Right cardiac atrium (tissue), 5 donors: Measurements from ENCODE around the gene PLCG2. TPM values are rescaled to one million over a fixed set of nuclear protein-coding genes. Genes with fewer than 3 reads are reported as not detected.
"Not testable (repeated sequence)": the region's sequence is repeated elsewhere in the genome, so short reads cannot be mapped to it uniquely, and the experiment has no call there.

Source experiments
- ATAC-seq, 2 donors: fragments of 200-7000 bp; cut with Tn5 transposase; one replicate each; pipeline versions ENCODE4 v1.8.0 to v1.9.1; 2020; ENCODE audit warnings: moderate library complexity in 2 of 2, mild to moderate bottlenecking in 1 of 2
- DNase-seq, 3 donors: peaks; one replicate each; pipeline ENCODE4 v3.0.0-alpha.2; 2020
- H3K27ac ChIP-seq: one replicate; pipeline ENCODE4 v1.5.1; 2013; ENCODE audit warnings: mild to moderate bottlenecking, low read length, control low read depth, moderate library complexity
- H3K27me3 ChIP-seq: one replicate; pipeline ENCODE4 v1.6.1; 2013; ENCODE audit not compliant: control insufficient read depth, insufficient read depth
- H3K4me1 ChIP-seq: one replicate; pipeline ENCODE4 v1.6.1; 2013; ENCODE audit warnings: low read length; ENCODE audit not compliant: control insufficient read depth, insufficient read depth
- H3K4me3 ChIP-seq: one replicate; pipeline ENCODE4 v1.5.1; 2013; ENCODE audit warnings: low read length, control low read depth
- H3K9me3 ChIP-seq: one replicate; pipeline ENCODE4 v1.6.1; 2013; ENCODE audit warnings: low read length; ENCODE audit not compliant: control insufficient read depth
- WGBS: extraction: QIAGEN DNeasy Blood & Tissue Kit; methylation state at CpG from one replicate; pipeline ENCODE4 v1.1.7; 2013; 5-methylcytosine and 5-hydroxymethylcytosine counted together
- intact Hi-C, 4 donors: fragments of 100-400 bp; cut with DNase I; formaldehyde crosslinking; loops; one replicate each; pipeline versions ENCODE4 v1.11.0 to v1.14.0; 2022 to 2023
- polyA plus RNA-seq: library from polyadenylated mRNA; stranded (reverse); fragments of 200-250 nt; gene quantifications from one replicate; pipeline ENCODE4 v1.2.3, GENCODE V29; 2013
- total RNA-seq, 4 donors: library from RNA; stranded (reverse); fragmentation: NEBNext Ultra II Directional; extraction: Animal tissue kit (Norgen Biotek cat#: 25700); gene quantifications; one replicate each; pipeline ENCODE4 v1.2.1, GENCODE V29; 2021
- donor health status: healthy with polysubstance abuse.
- donor health status: DM: no; HTN: yes; CAD: no.
- donor health status: DM: no; HTN: no; CAD: no.
- donor health status: DM: no; HTN: yes; CAD: no; lungs with severe emphysema.
- donor health status: DM: yes; HTN: yes; CAD: no.

PLCG2 gene
- total and polyA plus RNA-seq, 5 donors = 4.3 to 18.3 (median 9.7) TPM

DNA sequence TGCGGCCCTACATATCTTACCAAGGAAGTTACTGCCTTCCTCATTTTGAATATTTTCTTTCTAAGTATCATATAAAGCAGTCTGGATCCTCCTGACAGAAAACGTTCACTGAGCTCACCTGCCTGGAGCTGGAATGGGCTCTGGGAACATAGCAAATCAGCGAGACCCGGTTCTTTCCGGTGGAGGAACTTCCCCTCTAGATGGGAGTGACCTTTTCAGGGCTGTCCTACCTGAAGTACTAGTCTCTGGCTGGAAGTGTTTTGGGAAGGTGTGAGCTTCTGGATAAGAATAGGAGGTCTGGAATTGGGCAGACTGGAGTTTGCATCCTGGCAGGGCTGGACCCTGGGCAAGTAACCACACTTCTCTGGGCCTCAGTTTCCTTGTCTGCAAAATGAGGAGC lies 152.8 kb downstream of the PLCG2 start:
- no peak for ATAC-seq
- WGBS = 87% methylated on average over 5 of the region's 5 CpGs
- no peaks in the 10 kb centered on the region for H3K27me3 ChIP-seq
- H3K4me3 ChIP-seq = no peak overlapping the region
- H3K4me1 ChIP-seq = no peaks in the 10 kb centered on the region
- intact Hi-C loops = no loop called here
- H3K9me3 ChIP-seq = no peaks in the 10 kb centered on the region
- H3K27ac ChIP-seq = no peak overlapping the region
- DNase-seq = no peak

DNA sequence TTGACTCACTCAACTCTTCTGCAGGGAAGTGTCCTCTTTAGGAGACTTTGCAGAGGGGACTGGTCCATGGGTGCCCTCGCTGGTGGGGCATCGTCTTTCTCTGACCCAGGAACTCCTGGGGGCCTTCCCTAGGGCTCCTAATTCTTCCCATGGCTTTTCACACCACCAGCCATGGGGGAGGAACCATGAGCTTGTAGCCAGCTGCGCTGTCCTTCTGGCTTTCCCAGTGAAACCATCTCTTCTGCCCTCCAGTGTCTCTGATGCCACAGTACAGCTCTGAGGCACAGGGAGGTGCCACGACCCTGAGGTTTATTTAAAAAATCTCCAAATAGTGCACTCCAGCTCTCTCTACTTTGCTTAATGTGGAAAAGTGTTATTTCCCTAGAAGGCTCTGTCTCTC lies 153.6 kb downstream of the PLCG2 start:
- DNase-seq = no peak
- intact Hi-C loops = no loop called here
- peak in 1 of 2 donors; percentile 34 for ATAC-seq
- H3K4me1 ChIP-seq = no peaks in the 10 kb centered on the region
- H3K27ac ChIP-seq = no peak overlapping the region
- no peak overlapping the region for H3K4me3 ChIP-seq
- no peaks in the 10 kb centered on the region for H3K27me3 ChIP-seq
- 85% methylated on average over 4 of the region's 4 CpGs for WGBS
- no peaks in the 10 kb centered on the region for H3K9me3 ChIP-seq

DNA sequence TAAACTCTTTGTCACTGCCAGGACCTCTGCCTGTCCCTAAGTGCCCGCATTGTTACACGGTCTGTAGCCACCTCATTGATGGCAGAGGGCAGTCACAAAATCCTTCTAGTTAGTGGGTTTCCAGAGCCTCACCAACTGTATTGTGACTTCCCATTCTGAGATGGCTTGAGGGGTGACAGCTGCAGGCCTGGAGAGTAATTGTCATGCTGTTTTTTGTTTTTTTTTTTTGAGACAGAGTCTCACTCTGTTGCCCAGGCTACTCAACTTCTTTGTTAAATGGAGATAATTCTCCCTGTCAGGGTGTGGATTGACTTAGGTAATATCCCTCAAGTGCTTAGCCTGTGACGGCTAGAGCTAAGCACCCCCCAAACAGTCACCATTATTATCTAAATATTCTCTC lies 154.3 kb downstream of the PLCG2 start:
- H3K27me3 ChIP-seq = no peaks in the 10 kb centered on the region
- WGBS = 90% methylated on average over 3 of the region's 3 CpGs
- H3K4me1 ChIP-seq = no peaks in the 10 kb centered on the region
- intact Hi-C loops = no loop called here
- no peak overlapping the region for H3K4me3 ChIP-seq
- DNase-seq (no peak), ATAC-seq (no peak)
- no peaks in the 10 kb centered on the region for H3K9me3 ChIP-seq
- no peak overlapping the region for H3K27ac ChIP-seq

DNA sequence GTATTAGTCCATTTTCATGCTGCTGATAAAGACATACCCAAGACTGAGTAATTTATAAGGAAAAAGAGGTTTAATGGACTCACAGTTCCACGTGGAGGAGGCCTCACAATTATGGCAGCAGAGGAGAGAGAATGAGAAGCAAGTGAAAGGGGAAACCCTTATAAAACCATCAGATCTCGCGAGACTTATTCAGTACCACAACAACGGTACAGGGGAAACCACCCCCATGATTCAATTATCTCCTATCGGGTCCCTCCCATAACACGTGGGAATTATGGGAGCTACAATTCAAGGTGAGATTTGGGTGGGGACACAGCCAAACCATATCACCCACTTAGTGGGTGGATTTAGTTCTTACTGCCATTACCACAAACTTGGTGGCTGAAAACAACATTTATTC lies 155.6 kb downstream of the PLCG2 start:
- H3K4me1 ChIP-seq, H3K27ac ChIP-seq, DNase-seq, H3K4me3 ChIP-seq, ATAC-seq, H3K9me3 ChIP-seq, H3K27me3 ChIP-seq: not testable (repeated sequence)
- 81% methylated on average over 6 of the region's 6 CpGs for WGBS
- intact Hi-C loops = loop anchor here in 1 of 4 donors (5.0 kb wide), 1 partner anchor 298 kb away; no protein-coding TSS in a partner anchor

DNA sequence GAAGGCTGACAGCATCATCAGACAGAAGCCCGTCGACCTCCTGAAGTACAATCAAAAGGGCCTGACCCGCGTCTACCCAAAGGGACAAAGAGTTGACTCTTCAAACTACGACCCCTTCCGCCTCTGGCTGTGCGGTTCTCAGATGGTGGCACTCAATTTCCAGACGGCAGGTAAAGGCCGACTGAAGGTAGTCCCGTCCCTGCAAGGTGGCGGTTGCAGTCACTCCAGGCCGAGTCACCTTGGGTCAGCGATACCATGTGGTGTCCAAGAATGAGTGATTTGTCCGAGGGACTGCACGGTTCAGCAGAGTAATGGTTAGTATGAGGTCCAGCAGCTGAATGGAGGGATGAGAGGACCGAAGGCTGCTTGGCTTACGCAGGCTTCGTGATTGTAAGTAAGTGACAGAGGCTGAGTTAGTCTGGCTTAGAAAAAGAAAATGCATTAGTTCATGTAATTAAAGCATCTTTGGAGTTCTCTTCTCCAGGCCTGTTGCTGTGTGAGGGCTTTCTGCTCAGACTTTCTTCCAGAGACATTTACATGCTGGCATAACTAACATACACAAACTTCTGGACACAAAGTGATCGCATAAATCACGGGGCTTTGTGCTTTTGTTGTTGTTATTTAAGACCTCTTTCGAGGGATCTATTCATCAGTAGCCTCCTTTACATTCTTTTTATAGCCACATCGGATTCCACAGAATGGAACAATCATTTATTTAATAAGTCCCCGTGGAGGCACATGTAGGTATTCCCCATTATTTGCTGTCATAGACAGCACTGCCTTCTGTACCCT lies 157.3 kb downstream of the PLCG2 start:
- intact Hi-C loops = loop anchor here in 1 of 4 donors (5.0 kb wide), 1 partner anchor 296 kb away; no protein-coding TSS in a partner anchor
- DNase-seq (no peak), ATAC-seq (no peak)
- no peak overlapping the region for H3K27ac ChIP-seq
- no peak overlapping the region for H3K4me3 ChIP-seq
- no peaks in the 10 kb centered on the region for H3K4me1 ChIP-seq
- 84% methylated on average over 23 of the region's 23 CpGs for WGBS
- no peaks in the 10 kb centered on the region for H3K9me3 ChIP-seq
- no peaks in the 10 kb centered on the region for H3K27me3 ChIP-seq

DNA sequence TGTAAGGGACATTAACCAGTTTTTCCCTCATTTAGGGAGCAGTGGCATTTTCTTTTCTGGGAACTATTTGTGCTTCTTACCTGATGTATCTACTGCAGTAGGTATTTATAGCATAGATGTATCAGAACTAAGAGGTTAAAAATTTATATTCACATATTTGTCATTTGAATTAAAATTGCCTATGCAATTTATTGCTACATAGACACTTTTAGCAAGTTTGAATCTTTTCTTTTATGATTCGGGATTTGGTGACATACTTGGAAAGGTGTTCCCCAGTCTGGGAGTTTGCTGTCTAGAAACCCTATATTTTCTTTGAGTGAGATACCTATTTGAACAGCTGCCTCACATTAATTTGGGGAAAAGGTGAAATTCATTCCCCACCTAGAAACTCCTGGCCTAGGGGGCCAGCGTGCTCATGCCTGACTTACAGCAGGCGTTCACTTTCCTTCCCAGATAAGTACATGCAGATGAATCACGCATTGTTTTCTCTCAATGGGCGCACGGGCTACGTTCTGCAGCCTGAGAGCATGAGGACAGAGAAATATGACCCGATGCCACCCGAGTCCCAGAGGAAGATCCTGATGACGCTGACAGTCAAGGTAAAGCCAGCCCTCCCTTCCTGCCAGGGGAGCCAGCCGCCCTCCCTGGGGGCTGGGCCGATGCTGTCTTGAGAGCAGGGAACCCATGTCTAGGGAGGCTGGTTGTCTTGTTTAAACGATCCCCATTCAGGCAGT lies 158.4 kb downstream of the PLCG2 start:
- Histone ChIP-seq H3K4me1 (no peaks in the 10 kb centered on the region), H3K27me3 (no peaks in the 10 kb centered on the region), H3K27ac (no peak overlapping the region), H3K9me3 (no peaks in the 10 kb centered on the region), H3K4me3 (no peak overlapping the region)
- ATAC-seq (peak in 1 of 2 donors; percentile 68), DNase-seq (no peak)
- WGBS = 54% methylated on average over 13 of the region's 13 CpGs
- intact Hi-C loops = loop anchor here in 1 of 4 donors (5.0 kb wide), 1 partner anchor 295 kb away; no protein-coding TSS in a partner anchor

DNA sequence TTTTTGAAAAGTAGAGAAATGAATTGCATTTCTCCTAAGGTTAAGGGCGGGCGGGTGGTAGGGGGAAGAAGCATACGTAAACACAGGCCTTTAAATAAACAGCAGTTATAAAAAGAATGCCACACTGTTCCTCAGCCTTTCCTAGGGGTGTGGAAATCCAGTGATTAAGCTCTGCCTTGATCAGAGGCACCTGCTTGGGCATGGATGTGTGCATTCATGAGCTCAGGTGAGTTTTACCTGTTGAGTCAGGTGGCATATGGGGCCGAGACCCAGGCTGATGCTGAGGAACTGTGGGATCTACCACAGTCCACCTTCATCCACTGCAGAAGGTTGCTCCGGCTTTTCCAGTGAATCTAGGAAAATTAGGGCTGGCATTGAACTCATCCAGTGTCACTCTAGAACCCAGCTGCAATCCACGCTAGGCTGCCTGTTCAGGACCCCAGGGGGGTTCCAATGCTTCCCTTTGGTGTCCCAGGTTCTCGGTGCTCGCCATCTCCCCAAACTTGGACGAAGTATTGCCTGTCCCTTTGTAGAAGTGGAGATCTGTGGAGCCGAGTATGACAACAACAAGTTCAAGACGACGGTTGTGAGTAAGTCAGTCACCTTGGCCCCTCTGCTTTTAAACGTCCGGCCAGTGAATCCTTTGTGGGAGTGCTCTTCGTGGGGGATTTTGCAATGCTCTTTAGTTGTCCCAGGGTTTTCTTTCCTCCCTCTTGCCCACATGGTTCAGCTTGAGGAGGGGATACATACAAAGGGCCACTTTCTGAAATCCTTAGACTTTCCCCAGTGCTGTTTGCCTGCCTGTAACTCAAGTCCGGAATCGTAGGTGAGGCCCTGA lies 159.5 kb downstream of the PLCG2 start:
- intact Hi-C loops = loop anchor here in 1 of 4 donors (5.0 kb wide), 1 partner anchor 294 kb away; no protein-coding TSS in a partner anchor
- H3K4me1 ChIP-seq = no peaks in the 10 kb centered on the region
- 87% methylated on average over 17 of the region's 17 CpGs for WGBS
- H3K9me3 ChIP-seq = no peaks in the 10 kb centered on the region
- no peaks in the 10 kb centered on the region for H3K27me3 ChIP-seq
- H3K27ac ChIP-seq = no peak overlapping the region
- no peak for DNase-seq
- no peak overlapping the region for H3K4me3 ChIP-seq
- ATAC-seq = no peak

DNA sequence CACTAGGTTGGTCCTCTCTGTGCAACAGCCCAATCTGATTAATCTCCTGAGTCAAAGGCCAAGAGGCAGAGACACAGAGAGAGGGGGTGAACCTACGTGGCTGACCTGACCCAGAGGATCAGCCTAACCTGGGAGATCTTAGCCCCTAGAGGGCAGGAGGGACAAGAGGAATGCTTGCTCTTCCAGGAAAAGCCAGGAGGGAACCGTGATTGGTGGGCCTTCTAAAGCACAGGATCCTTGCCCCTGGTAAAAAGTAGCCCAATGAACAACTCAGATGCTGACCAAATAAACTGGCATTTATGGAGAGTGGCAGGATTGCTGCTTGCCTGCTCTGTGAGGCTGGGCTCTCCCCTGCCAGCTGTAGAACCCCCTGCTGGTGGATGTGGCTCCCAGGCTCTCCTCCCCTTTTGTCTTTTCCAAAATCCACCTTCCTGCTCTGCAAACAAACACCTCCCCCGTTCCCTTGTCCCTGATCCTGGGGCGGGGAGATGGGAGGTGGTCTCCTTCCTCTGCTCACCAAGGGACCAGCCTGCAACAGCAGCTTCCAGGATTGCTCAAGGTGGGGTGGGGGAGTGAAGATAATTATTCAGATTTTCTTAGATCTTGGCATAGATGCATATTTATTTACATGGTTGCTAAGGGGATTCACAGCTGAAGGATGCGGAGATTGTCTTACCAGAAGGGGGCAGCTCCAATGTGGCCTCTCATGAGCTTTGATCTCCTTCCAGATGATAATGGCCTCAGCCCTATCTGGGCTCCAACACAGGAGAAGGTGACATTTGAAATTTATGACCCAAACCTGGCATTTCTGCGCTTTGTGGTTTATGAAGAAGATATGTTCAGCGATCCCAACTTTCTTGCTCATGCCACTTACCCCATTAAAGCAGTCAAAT lies 160.3 kb downstream of the PLCG2 start:
- H3K4me1 ChIP-seq = no peaks in the 10 kb centered on the region
- no peak overlapping the region for H3K27ac ChIP-seq
- intact Hi-C loops = loop anchor here in 2 of 4 donors (5.0 to 10.0 kb wide), 3 partner anchors 125 to 295 kb away; no protein-coding TSS in a partner anchor
- no peak overlapping the region for H3K4me3 ChIP-seq
- H3K9me3 ChIP-seq = no peaks in the 10 kb centered on the region
- DNase-seq = no peak
- WGBS = 59% methylated on average over 7 of the region's 7 CpGs
- ATAC-seq = no peak
- no peaks in the 10 kb centered on the region for H3K27me3 ChIP-seq

DNA sequence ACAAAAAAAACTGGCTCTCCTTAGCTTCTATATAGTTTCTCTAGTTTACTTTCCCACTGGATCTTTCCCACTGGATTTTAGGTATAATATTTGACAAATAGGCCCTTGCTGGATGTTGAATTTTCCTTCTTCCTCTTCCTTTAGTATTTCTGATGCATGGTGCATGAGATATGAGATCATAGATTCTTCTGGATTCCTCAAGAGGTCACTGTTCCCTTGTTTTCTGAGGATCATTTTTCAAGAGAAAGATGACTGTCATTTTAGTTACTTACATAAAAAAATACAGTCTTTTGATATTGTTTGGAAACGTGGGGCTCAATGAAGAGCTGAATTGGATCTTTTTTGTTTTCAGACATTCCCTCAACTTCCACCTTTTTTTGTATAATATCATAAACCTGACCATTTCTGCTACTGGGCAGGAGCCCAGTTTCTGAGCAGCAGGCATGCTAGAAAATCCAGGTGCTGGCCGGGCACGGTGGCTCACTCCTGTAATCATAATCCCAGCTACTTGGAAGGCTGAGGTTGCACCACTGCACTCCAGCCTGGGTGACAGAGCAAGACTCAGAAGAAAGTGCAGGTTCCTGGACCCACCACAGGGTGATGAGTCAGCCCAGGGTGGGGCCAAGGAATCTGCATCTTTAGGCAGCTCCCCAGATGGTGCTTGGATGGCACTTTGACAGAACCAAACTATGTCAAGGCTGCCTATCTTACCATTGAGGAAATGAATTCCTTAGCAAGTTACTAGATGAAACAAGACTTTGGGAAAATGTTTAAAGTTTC lies 161.9 kb downstream of the PLCG2 start:
- H3K9me3 ChIP-seq = no peaks in the 10 kb centered on the region
- no peaks in the 10 kb centered on the region for H3K27me3 ChIP-seq
- no peak overlapping the region for H3K4me3 ChIP-seq
- H3K4me1 ChIP-seq = no peaks in the 10 kb centered on the region
- ATAC-seq = peak in 1 of 2 donors; percentile 32
- H3K27ac ChIP-seq = no peak overlapping the region
- DNase-seq = no peak
- 55% methylated on average over 3 of the region's 3 CpGs for WGBS
- intact Hi-C loops = loop anchor here in 1 of 4 donors (10.0 kb wide), 2 partner anchors 124 to 294 kb away; no protein-coding TSS in a partner anchor
